WI38 (cell line): ENCODE measurements around the gene DNAJC17.

Experiments used
- H3K4me3 ChIP-seq: 2 replicates; pipeline ENCODE4 v1.5.1; 2011; ENCODE audit warnings: low read depth, mild to moderate bottlenecking, control low read depth, low read length
- CTCF ChIP-seq: IDR thresholded peaks from 2 replicates; pipeline ENCODE4 v1.5.1; 2012; ENCODE audit warnings: low read depth, mild to moderate bottlenecking, control low read depth, low read length

DNAJC17 gene

GRCh38 chr15:40747685-40748631 lies 59.3 kb downstream of the DNAJC17 start:
- no peak overlapping the region for H3K4me3 ChIP-seq
- TF ChIP-seq CTCF, result no peak

- no peak for TF ChIP-seq CTCF
- H3K4me3 ChIP-seq, result no peak overlapping the region
Measured at GRCh38 chr15:40746916-40747418, 60.3 kb downstream of the DNAJC17 start.

DNA sequence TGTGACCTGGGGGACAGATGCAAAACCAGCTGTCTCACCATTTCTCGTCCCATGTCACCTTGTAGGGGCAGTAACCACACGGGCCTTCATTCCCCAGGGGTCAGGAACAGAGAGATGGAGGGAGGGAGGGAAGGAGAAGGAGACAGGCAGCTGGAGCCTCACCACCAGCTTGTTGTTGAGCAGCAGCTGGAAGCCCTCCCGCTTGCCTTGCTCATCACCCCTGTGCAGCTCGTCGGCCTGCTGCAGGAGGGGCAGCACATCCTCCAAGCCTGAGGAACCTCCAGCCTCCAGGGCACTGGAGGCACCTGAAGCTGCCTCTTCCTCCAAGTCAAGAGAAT lies 62.5 kb downstream of the DNAJC17 start:
- TF ChIP-seq CTCF, result no peak
- H3K4me3 ChIP-seq, result no peak overlapping the region

DNA sequence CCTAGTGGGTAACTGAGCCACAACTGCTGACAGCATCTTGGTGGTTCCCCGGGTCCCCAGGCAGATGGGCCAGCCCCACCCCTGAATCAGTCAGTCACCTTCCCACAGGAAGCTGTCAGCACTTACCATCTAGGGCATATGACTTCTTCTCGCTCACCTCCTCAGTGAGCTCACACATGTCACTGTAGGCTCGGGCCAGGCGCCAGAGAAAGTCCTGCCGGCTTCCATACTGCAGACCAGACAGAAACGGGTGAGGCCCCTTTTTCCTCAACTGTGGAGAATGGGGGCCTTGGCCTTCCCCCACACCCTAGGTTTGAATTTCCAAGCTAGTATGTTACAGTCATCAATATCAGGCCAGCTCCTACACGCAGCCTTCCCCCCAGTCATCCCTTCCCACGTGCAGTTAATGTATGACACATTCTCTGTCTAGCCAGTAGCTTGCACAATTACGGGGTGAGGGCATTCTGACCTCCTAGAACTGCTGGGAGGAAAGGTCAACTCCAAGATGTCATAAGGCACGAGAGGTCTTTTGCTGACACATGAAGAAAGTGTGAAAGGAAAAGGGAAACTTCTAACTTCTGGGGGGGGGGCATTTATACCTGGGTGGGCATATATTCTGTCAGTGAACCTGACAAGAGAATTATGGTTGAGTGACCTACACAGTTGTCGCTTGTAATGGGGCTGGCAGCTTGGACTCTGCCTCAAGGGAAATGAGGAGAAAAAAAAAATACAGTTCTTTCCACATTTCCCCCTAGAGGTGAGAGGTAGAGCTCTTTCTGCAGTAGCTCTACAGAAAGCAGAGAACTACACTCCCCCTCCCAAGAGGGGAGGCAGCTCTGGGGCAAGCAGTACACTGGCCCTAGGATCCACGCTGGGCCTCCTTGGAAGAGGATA lies 63.1 kb downstream of the DNAJC17 start:
- no peak overlapping the region for H3K4me3 ChIP-seq
- no peak for TF ChIP-seq CTCF

DNA sequence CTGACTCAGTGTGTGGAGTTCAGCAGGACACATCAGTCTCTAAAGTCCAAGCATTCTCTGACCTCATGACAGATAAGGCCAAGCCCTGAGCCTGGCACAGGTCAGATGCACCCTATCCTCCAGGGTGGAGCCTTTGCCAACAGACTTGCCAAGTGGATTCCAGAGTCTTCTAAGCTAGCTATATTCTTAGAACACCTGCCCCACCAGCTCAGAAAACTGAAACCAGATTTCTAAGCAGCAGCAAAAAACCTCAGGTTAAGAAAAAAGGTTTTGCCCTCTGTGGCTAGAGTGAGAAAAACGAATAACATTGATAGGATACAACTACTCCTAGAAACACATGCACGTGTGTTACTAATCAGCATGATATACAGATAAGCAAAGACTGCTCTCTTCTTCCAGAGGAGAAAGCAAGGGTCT lies 63.8 kb downstream of the DNAJC17 start:
- H3K4me3 ChIP-seq, result no peak overlapping the region
- TF ChIP-seq CTCF, result no peak

DNA sequence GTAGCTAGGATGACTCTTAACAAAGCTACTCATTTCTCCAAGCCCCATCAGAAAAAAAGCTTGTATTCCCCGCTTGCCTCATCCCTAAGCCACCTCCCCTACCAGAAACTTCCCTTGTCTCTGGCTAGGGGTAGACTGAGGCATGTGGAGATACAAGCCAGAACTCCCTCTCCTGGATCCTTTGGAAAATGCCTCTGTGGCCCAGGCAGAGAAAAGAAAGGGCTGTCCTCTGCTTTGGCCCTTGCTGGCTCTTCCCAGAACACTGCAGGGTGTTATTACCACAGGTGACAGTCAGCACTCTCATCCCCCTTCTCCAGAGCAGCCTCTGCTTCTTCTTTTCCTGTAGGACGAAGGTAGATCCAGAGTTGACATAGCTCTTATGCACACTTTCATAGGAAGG lies 67.4 kb downstream of the DNAJC17 start:
- TF ChIP-seq CTCF, result no peak
- H3K4me3 ChIP-seq, result no peak overlapping the region
